ENCODE measurements around the gene SLK.

Gene SLK

DNA sequence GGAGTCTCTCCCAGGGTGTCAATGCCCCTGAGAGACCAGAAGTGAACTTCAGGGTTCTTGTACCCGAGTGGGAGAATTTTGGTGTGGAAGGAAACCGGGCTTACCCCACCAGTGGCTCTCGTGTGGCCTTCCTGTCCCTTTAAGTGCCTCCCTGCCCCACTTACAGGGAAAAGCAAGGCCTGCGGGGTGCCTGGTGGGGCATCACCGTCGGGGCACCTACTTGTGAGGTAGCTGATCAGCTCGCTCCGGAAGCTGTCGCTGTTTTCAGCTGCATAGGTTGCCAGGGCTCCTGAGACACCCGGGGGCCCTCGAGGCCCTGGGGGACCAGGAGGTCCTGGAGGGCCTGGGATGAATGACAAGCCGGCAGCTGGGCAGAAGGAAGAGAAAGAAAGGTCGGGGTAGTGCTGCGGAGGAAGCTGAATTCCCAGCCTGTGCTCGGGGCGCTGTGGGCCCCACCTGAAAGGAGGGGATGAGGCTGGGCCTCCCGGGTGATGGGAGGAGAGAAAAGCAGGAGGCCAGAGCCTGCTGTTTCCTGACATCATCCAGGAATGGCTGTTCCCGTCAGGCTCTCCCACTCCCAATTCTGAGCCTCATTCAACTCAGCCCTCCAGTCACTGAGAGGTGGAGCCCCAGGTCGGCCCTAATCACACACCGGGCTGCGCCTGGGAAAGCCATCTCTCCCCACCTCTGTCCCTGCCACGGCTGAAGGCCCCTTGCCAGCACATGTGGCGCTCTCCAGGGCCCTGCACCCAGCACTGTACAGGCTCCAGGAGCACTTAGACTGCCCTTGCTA lies 67.7 kb downstream of the SLK start:
- no peak for DNase-seq

DNA sequence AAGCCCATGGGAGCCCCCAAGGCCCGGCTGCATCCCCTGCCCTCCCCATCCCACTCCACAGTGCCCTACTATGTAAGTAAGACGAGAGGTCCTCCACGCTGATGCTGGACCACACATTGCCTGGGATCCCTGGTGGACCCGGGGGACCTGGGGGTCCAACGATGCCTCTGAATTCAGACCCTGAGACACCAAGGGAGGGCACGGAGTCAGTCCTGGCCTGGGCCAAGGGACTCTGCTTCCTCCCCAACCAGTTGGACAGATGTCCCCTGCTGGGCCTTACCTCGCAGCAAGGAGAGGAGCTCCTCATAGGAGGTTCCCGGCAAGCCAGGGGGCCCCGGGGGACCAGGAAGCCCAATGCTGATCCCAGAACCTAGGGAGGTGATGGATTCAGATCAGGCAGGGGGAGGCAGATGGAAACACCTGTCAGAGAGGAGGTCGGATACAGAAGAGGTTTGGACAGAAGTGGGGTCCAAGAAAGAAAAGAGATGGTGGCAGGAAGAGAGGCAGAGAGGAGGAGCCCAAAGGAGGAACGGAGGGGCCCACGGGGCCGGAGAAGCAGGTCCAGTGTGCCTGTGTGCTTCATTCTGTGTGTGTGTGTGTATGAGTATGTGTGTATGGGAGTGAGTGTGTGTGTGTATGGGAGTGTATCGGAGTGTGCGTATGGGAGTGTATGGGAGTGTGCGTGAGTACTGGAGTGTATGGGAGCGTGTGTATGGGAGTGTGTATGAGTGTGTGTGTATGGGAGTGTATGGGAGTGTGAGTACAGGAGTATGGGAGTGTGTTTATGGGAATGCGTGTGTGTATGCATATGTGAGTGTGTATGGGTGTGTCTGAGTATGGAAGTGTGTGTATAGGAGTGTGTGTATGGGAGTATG lies 68.5 kb downstream of the SLK start:
- DNase-seq = no peak

DNA sequence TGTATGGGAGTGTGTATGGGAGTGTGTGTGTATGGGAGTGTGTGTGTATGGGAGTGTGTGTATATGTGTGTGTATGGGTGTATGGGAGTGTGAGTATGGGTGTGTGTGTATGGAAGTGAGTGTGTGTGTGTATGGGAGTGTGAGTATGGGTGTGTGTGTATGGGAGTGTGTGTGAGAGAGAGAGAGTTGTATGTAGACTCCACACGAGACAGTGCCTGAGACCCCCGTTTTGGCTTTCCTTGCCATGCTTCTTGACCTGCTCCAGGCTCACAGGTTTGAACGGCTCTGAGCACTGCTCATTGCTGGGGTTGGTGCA lies 69.1 kb downstream of the SLK start:
- no peak for DNase-seq

DNA sequence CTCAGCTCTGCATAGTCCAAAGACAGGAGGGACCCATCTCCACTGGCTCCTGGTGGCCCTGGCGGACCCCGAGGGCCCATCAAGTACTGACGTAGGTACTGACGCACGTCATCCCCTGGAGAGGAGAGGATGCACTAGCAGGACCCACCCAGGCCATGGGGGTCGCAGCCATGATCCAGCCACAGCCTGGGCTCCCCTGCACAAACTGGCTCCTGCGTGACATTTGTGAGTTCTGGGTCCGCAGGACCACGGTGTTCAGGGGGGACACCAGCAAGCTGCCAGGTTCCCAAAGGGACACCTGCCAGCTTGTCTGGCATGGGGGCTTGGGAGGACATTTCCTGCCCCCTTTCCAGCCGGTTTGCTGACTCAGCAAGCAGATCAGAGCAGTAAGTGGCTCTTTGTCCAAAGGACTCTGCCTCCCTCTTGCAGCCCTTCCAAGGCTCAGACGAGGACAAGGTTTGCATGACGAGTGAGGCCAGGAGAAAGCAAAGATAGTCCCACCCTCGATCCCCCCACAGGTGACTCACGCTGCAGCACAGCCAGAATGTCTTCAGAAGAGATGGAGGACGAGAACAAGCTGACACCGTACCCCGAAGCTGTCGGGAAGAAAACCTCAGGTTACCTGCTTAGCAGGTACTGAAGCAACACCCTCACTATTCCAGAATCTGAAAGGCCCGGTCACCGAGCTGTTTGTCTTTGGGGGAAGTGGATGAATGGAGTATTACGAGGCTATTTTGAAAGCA lies 69.7 kb downstream of the SLK start:
- no peak for DNase-seq

DNA sequence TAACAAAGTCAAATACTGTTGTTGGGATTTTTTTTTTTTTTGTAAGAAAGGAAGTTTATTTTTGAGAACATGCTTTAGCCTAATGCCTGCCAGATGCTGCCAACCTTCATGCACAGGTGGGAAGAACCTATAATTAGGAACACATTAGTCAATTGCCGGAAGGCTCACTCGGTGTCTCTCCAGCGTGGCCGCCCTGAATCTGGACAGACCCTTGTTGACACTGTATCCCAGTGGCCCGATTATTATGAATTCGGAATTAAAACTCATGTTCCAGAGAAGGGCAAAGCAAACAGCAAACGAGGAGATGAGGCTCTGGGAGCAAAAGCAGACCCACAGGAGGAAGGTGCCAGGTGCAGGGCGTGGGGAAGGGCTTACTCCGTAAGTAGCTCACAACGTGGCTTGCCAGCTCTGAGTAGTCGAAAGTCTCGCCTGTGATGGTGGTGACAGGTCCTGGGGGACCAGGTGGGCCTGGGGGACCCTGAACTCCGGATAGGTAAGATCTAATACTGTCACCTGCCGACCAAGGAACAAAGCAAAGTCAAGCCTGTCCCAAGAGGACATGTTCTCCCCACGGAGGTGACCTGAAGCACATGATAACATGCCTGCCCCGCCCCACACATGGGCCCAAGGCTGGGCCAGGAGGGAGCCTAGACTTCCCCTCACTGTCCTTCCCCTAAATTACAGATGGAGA lies 70.5 kb downstream of the SLK start:
- DNase-seq = peak; percentile 22

DNA sequence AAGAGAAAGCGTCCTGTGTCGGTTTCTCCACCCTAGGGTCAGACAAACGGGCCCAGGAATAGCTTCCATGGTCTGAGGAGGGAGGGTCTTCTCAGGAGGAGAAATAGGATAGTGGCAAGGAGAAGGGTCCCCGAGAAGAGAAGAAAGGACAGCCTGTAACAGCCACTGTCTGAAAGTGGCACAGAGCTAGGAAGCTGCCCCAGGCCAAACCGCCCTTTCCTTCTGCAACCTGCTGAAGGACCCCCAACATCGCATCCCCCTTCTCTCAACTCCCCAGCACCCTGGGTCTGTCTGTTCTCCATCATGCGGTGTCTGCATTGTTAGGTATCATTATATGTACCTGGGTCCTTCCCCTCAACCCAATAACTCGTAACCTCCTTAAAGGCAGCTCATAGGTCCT lies 71.6 kb downstream of the SLK start:
- no peak for DNase-seq

DNA sequence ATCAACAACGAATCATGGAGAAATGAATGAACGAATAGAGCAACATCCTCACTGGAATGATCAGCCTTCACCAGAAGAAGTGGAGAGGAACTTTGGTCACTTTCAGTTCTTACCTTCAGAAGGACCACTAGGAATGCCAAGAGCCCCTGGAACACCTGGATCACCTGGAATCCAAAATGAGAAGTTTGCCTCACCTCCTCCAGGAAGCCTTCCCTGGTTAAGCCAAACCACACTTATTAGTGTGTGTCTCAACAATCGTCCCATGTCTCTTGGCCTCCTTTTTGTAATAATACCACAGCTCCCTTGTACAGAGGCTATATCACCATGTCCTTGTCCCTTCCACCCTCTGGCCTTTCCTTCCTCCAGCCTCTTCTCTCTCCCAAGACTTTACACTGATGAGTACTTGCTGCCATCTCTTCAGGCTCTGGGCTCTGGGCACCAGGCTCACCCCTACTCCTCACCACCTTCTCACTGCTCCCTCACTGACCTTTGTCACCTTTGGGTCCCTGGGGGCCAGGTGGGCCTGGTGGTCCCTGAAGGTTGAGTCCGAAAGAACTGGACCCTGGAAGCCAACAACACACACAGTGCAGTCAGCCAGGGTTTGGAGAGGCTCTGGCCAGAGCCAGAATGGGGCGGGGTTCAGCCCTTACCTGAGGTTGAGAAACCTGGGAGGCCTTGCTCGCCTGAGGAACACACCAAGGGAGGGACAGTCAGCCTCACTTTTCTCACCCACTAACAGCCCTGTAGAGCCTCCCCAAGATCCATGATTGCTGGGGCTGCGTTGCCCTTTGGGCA lies 72.2 kb downstream of the SLK start:
- no peak for DNase-seq

DNA sequence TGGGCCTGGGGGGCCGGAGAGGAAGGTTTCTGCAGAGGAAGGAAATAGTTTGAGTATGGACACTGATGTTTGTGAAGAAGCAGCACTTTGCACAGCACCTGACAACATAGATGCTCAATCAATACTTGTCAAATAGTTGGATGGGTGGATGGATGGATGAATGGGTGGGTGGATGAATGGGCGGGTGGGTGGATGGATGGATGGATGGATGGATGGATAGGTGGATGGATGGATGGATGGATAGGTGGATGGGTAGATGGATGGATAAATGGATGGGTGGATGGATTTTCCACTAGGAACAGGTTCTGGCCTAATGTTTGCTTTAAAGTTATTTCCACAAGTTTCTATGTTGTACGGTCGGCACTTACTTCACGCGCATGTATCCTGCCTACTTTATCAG lies 73.4 kb downstream of the SLK start:
- DNase-seq = no peak

DNA sequence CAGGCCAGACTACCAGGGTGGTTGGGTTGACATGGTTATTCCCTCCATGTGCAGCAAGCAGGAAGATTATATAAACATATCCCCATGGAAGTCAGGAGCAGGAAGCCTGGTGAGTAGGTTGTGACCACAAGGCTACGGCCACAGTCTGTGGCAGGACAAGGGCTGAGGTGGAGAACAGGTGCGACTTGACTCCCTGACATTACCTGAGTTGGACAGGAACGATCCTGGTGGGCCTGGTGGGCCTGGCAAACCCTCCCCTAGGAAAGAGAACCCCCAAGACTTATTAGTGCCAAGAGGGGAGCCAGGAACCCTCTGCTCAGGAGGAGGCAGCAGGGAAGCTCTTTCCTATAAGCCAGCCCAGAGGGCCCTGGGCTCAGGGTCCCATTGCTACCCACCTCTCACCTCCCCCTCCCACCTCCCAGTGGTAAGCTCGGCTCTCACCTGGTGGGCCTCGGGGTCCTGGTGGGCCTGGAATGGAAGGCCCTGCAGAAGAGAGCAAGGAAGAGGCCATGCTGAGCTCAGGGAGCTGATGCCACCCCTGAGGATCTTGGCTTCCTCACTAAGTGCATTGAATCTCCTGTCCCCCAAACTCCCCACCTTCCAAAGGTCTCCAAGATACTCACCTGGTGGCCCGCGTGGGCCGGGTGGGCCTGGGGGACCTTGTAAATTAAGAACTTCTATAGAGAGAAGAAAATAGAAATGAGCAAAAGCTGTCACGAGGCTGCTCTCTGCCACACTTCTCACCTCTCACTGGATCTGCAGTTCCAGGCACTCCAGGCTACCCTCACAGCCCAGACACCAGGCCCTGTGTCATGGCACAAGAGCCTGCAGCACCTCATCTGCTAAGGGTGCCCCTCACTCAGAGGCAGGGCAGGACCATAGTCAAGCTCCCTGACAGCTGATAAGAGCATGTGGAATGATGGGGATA lies 74.2 kb downstream of the SLK start:
- DNase-seq = no peak

DNA sequence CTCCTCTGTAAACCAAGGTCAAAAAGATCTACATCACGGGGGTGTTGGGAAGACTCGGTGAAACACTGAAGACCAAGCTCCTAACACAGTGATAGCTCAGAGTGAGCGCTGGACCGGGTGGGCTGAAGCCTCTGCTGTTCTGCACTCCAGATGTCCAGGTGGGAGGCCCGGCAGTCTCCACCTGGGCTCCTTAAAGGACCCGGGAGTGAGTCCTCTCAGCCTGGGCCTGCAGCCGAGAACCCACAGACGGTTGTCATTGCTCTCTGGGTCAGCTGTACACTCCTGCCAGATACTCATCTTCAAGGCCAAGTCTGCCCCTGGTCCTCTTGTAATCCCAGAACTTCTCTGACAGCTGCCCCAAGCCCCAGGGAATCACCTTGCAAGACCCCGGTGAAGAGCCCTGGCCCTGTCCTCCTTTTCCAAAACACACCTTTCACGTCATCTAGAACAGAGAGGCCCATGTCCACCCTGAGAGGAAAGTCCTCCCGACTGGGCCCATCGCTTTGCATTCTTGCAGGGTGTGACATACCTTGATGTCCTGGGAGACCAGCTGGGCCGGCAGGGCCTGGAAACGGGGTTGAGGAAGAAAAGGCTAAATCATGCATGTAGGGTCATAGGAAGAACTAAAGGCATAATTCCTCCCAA lies 75.1 kb downstream of the SLK start:
- DNase-seq = no peak

DNA sequence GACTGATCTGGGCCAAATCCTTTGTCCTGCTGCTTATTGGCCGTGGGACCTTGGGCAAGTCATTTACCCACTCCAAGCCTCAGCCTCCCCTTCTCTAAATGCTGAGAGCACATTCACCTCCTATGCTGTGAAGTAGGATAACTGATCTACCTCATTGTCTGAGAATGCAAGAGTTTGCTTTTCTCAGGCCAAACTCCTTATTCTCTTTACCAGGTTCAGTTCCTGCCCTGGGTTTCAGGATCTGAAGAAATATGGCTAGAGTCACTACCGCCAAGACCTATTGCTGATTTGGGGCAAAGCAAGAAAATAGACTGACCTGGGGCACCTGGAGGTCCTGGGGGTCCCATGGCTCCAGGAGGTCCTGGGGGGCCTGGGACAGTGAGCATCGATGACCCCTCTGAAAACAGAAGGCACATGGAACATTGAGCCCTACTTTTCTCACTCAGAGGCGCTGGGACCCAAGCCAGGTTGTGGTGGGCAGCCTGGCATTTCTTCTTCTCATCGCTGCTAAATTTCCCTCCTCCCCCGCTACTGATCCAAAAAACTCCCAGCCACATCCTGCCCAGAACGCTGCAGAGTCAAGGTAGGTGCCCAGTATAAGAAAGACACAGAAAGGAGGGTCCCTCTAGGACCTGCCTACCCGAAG lies 76.4 kb downstream of the SLK start:
- no peak for DNase-seq

DNA sequence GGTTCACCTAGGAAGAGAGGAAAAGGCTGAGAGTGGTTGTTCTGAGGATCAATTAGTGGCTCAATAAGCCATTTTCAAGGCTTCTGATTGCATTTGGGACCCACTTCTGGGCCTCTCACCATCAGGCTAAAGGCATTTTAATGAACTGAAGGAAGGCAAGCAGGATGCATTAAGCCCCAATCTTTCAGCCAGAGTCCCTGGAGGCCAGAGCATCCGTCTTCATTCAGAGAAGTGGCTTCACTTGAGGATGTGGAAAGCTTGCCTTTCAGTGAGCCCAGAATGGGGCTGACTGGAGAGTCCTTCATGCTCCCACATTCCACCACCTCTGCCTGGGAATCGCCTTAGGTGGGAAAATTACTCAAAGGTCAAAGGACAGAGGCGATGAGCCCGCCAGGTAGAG lies 76.9 kb downstream of the SLK start:
- DNase-seq = no peak

DNA sequence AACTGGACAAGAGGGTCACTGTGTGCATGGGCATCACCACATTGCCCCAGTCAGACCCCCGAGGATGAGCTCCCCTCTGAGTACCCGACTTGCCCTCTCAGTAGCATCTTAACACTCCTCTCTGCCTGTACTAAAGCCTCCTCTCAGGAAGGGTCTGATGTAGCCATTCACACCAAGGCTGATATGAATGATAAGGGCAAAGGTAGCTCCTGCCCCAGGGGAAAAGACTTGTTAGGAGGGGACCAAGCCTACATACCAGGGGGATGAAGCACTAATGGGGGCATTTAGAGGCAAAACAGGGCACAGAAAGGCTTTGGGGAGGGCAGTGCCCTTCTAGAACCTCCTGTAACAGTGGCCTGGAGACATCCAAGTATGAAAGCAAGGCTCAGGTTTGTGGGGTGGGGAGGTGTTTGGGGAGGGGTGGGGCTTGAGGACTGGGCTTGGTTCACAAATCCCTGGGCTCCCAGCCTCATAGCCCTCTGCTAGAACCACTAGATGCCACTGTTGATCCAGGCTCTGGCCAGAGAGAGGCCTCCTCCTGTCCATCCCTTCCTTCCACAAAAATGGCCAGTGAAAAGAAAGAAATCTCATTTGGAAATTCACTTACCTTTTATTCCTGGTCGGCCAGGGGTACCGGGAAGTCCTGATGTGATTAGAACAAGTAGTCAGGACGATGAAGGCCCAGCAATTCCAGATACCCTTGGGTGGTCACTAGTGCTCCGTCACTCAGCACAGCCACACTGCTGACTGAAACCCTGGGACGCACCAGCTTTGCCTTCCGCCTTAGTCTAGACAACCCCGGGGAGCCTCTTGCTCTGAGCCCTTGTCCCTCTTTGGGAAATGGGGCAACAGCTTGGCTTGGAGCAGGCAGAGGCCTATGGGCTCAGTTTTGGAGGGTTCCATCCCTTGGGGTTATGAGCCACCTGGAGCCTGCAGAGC lies 78.5 kb downstream of the SLK start:
- no peak for DNase-seq

DNA sequence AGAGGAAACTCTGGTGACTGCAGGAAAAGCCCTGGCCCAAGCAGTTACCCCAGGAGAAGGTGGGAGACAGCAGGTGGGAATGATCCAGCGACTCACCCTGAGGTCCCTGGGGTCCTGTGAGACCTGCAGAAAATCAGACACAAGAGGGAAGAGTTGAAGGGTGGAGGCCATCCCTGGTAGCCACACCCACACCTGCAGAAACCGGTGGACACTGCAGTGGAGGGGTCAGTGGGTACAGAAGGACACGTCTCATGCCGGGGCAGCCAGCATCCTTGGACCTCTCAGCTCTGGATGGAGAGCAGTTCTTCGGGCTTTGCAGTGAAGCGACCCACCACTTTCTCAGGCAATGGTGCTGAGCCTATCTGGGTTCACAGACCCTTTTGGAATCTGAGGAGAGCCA lies 79.7 kb downstream of the SLK start:
- no peak for DNase-seq

DNA sequence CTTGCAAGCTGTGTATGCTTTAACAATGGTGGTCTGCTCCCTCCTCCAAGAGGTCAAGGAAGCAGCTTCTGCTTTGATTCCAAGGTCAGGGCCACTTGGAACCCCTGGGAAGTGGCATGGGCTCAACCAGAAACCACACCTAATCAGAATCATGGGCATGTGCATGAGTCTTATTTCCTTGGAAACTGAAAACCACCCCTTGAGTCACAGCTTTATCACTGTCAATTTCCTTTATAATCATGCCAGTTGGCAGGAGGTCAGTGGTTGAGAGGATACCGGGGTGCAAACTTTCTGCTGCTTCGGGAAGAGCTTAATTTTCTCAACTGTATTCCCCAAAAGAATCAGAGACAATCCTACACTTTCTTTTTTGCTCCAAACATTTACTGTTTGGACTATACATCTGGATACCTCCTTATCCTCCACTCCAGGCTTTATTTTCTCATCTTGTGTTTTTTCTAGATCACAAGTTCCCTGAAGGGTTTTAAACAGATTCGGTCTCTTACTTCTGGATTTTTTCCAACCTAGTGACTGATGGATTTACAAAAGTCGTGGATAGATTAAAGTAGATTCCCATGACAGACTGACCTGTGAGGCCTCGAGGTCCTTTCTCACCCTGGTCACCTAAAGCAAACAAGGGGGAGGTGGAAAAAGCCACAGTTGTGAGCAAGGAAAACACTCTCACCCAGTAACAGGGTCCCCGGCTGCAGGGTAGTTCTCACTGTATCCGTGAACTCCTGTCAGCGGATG lies 82.7 kb downstream of the SLK start:
- no peak for DNase-seq

DNA sequence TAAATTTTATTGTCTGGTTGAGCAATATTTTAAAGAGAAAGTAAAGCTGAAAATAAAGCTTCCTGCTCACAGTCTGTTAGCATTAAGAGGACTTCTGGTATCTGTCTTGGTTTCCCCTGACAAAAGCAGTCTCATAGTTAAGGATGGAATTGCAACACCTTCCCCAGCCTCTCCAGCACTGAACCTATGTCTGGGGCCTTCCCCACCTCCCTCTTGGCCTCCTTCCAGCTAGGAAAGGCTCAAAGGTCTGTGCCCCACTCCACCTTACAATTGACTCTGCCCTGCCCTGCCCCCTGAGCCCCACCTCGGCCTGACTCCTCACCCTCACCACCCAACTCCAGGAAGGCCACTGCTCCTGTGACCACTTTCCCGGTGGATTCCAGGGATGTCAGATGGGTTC lies 85.5 kb downstream of the SLK start:
- no peak for DNase-seq

DNA sequence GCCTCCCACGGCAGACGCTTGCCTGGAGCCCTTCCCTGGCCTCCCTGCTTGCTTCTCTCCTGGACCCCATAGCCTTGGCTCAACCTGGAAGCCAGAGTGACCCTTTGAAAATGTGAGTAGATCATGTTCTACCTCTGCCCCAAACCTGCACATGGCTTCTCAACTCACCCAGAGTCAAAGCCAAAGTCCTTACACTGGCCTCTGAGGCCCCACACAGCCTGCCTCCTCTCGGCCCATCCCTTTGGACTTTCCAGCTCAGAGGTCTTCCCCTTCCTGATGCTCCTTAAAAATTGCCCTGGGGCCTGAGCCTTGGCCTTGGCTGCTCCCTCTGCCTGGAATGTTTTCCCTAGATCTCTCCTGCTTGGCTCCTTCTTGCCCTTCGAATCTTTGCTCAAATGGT lies 86.3 kb downstream of the SLK start:
- no peak for DNase-seq

DNA sequence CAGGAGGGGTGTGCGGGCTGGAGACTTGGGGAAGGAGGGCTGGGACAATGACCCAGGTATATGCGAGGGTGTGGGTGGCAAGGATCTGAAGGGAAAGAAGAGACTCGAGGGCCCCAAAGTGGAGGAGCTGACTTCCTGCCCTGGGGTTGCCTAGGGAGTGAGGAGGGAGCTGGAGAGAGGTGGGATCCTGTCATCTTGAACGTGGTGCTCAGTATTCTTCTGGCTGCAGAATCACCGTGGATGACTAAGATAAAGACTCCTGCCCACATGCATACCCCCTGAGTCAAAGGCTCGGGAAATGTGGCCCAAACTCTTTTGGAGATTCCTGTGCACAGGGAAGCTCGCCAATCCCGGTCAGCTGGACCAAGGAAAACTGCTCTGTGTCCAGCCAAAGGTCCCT lies 87.5 kb downstream of the SLK start:
- DNase-seq = no peak

Measured in NCI-H1105 (cell line).